GM12801 (cell line): ENCODE results near the gene PRPF19.

ENCODE experiments used
- CTCF ChIP-seq: IDR thresholded peaks from one replicate; pipeline ENCODE4 v1.5.1; 2011; ENCODE audit warnings: control low read depth; ENCODE audit not compliant: insufficient read length; ENCODE audit errors: extremely low read depth

Gene PRPF19

DNA sequence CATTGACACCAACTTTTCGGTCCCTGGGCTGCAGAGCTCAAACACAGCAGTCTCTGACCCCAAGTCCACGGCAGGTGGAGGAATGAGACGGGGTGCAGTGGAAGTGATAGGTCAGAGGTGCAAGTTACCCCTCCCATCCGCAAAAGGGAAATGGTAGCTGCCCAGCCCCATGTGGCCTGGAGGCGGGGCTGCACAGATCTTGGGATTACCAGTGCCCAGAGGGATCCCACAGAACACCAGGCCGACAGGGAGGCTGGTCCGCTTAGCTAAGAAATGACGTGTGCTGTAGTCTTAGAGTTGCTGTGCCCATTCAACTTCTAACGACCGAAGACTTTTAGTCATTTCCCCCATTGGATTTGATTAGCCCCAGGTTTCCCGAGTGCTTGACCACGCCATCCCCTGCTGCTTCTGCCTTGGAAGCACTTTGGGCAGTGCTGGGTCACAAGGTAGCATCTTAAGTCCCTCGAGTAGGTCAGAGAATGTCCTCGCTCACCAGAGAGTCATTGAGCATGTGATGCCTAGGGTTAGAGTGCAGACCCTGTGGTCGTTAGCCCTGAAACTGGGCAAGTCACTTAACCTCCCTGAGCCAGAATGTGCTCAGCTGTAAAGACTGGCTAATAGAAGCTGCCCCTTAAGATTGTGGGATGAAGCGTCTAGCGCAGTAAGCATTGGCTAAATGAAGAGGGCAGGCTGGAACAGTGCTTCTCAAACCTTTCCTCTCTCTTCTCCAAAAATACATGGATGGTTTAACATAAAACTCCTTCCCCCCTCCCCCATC is 54.9 kb downstream of the PRPF19 start:
- no peak for TF ChIP-seq CTCF

GRCh38 chr11:60849641-60850520 is 56.5 kb downstream of the PRPF19 start:
- TF ChIP-seq CTCF = no peak

DNA sequence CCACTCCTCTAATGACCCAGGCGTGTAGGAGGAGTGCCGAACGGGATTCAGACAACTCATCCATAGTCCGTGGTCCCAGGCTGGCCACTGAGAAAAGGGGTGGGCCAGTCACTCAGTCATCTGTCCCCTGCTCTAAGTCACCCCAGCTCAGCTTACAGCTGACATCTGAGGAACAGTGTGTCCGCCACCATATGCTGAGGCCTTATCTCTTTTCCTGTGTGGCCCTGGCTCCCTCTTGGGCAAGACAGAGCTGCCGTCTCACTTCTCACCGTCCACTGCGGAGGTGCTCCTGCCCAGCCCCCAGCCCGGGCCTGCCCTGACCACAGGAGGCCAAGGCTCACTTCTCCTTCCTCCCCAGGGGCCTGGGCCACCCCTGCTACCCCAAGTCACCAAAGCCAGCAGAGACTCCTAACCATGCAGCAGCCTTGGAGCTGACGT is 57.7 kb downstream of the PRPF19 start:
- TF ChIP-seq CTCF = no peak

DNA sequence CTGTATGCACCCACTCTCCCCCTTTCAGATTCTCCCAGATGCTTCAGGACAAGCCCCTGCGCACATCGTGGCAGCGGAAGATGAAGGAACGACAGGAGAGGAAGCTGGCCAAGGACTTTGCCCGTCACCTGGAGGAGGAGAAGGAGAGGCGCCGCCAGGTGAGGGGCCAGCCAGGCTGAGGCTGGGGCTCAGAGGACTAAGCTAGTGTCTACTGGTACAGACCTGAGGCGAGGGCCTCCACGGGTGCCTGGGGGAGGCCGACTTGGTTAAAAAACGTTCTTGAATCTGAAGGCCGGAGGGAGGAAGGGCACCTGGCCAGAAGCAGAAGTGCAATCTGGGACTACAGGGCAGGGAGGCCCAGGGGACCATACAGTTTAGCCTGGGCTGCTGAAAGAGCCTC is 58.5 kb downstream of the PRPF19 start:
- no peak for TF ChIP-seq CTCF

GRCh38 chr11:60847281-60847680 is 59.1 kb downstream of the PRPF19 start:
- no peak for TF ChIP-seq CTCF

GRCh38 chr11:60845338-60845737 is 61.0 kb downstream of the PRPF19 start:
- no peak for TF ChIP-seq CTCF

GRCh38 chr11:60844870-60845221 is 61.5 kb downstream of the PRPF19 start:
- TF ChIP-seq CTCF = no peak
